Osteocyte (in vitro differentiated cells): ENCODE measurements around the gene SEMA3D. TPM values are rescaled to one million over a fixed set of nuclear protein-coding genes. Genes with fewer than 3 reads are reported as not detected.

Experiments used
- DNase-seq: peaks from one replicate; pipeline ENCODE4 v3.0.0; 2021; ENCODE audit warnings: mixed read lengths; ENCODE audit not compliant: unreplicated experiment; ENCODE audit errors: extremely low spot score
- H3K27ac Mint-ChIP-seq: one replicate; pipeline ENCODE4 v1.8.0; 2021; ENCODE audit warnings: mild to moderate bottlenecking, mixed read lengths; ENCODE audit not compliant: unreplicated experiment
- H3K27me3 Mint-ChIP-seq: one replicate; pipeline ENCODE4 v1.8.0; 2021; ENCODE audit warnings: mixed read lengths; ENCODE audit not compliant: unreplicated experiment
- H3K36me3 Mint-ChIP-seq: one replicate; pipeline ENCODE4 v1.8.0; 2021; ENCODE audit warnings: mixed read lengths; ENCODE audit not compliant: unreplicated experiment
- H3K4me1 Mint-ChIP-seq: one replicate; pipeline ENCODE4 v1.8.0; 2021; ENCODE audit warnings: mixed read lengths; ENCODE audit not compliant: unreplicated experiment
- H3K4me3 Mint-ChIP-seq: one replicate; pipeline ENCODE4 v1.8.0; 2021; ENCODE audit warnings: mild to moderate bottlenecking, moderate library complexity, mixed read lengths; ENCODE audit not compliant: unreplicated experiment
- H3K9me3 Mint-ChIP-seq: one replicate; pipeline ENCODE4 v1.8.0; 2021; ENCODE audit warnings: mixed read lengths; ENCODE audit not compliant: unreplicated experiment
- total RNA-seq: library from RNA; stranded (reverse); gene quantifications from 2 replicates; pipeline ENCODE4 v1.2.1, GENCODE V29; 2021
- TF ChIP-seq, protein P1 (sequence below): fragments of 200-600 bp; sonication (generic); IDR thresholded peaks from 2 replicates; pipeline ENCODE4 v1.5.0; 2021; ENCODE audit warnings: antibody characterized with exemption, mild to moderate bottlenecking, moderate library complexity

The SEMA3D gene
- total RNA-seq, 1 donor from 2014 or later: 18.6 TPM

GRCh38 chr7:85060696-85061095, 126.2 kb downstream of the SEMA3D start:
- Mint-ChIP-seq H3K4me1 (peaks cover 9% of the 10 kb centered on the region), H3K9me3 (no peaks in the 10 kb centered on the region), H3K4me3 (no peak overlapping the region), H3K27me3 (peaks cover 3% of the 10 kb centered on the region), H3K36me3 (peaks cover 4% of the 10 kb centered on the region), H3K27ac (no peak overlapping the region)
- no peak for DNase-seq
- TF ChIP-seq, protein P1, sequence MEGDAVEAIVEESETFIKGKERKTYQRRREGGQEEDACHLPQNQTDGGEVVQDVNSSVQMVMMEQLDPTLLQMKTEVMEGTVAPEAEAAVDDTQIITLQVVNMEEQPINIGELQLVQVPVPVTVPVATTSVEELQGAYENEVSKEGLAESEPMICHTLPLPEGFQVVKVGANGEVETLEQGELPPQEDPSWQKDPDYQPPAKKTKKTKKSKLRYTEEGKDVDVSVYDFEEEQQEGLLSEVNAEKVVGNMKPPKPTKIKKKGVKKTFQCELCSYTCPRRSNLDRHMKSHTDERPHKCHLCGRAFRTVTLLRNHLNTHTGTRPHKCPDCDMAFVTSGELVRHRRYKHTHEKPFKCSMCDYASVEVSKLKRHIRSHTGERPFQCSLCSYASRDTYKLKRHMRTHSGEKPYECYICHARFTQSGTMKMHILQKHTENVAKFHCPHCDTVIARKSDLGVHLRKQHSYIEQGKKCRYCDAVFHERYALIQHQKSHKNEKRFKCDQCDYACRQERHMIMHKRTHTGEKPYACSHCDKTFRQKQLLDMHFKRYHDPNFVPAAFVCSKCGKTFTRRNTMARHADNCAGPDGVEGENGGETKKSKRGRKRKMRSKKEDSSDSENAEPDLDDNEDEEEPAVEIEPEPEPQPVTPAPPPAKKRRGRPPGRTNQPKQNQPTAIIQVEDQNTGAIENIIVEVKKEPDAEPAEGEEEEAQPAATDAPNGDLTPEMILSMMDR: no peak

DNA sequence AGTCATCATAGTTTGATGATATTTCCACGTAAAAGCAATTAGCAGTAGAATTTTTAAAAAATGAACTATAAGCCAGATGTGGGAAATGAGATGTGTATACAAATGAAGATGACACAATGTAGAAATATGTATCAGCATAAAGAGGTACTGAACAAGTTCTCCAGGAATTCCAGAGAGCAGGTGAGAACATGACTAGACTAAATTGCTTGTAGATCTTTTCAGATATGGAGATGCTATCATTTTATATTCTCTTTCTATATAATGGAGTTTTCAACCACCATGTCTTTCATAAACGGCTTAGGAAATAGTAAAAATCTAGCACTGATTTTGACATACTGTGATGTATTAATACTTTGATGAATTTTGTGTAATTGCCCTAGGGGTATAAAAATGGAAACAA, 130.9 kb downstream of the SEMA3D start:
- peaks cover 3% of the 10 kb centered on the region for H3K9me3 Mint-ChIP-seq
- no peaks in the 10 kb centered on the region for H3K36me3 Mint-ChIP-seq
- H3K4me3 Mint-ChIP-seq: no peak overlapping the region
- H3K27me3 Mint-ChIP-seq: no peaks in the 10 kb centered on the region
- no peak overlapping the region for H3K27ac Mint-ChIP-seq
- TF ChIP-seq, protein P1: no peak
- H3K4me1 Mint-ChIP-seq: peaks cover 18% of the 10 kb centered on the region
- DNase-seq: no peak

- Mint-ChIP-seq H3K27me3 (no peaks in the 10 kb centered on the region), H3K36me3 (no peaks in the 10 kb centered on the region), H3K4me1 (peaks cover 18% of the 10 kb centered on the region), H3K9me3 (peaks cover 3% of the 10 kb centered on the region), H3K27ac (no peak overlapping the region), H3K4me3 (no peak overlapping the region)
- DNase-seq: no peak
- TF ChIP-seq, protein P1: no peak
Observed at GRCh38 chr7:85055196-85055595, 131.7 kb downstream of the SEMA3D start.

- H3K9me3 Mint-ChIP-seq: peaks cover 3% of the 10 kb centered on the region
Observed at GRCh38 chr7:85054306-85054705, 132.6 kb downstream of the SEMA3D start.

DNA sequence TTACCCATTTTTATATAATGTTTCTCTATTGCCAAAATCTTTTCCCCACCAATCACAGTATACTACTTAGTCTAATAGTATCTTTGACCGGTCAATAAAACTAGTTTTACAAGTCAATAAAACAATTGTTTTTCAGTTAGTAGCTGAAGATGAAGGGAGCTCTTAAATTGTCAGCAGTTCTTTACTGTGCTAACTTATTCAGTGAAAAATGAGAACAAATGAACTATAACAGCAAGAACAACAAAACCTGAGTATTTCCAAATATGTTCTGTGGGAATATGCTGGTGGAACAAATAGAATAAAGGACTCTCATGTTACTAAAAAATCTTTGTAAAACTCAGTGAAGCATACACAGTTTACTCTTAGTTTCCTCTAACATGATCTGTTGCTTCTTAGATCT, 134.0 kb downstream of the SEMA3D start:
- peaks cover 23% of the 10 kb centered on the region for H3K4me1 Mint-ChIP-seq
- H3K27ac Mint-ChIP-seq: no peak overlapping the region
- no peaks in the 10 kb centered on the region for H3K27me3 Mint-ChIP-seq
- H3K36me3 Mint-ChIP-seq: no peaks in the 10 kb centered on the region
- no peak overlapping the region for H3K4me3 Mint-ChIP-seq
- TF ChIP-seq, protein P1: no peak
- no peak for DNase-seq
- peaks cover 3% of the 10 kb centered on the region for H3K9me3 Mint-ChIP-seq

More at GRCh38 chr7:85054306-85054705, 132.6 kb downstream of the SEMA3D start:
- Mint-ChIP-seq H3K36me3 (no peaks in the 10 kb centered on the region), H3K4me3 (no peak overlapping the region), H3K27me3 (no peaks in the 10 kb centered on the region), H3K4me1 (peaks cover 23% of the 10 kb centered on the region), H3K27ac (peak overlapping the region; percentile 63)
- TF ChIP-seq, protein P1: no peak
- no peak for DNase-seq
